ENCODE measurements around the gene ARHGAP31.
A peak's percentile ranks its signal among the peaks of the same experiment; 100 is the strongest.

Gene ARHGAP31

GRCh38 chr3:119413603-119414280 is 119.6 kb downstream of the ARHGAP31 start:
- no peak for DNase-seq (ENCODE audit: low read depth)

GRCh38 chr3:119416873-119417272 is 122.7 kb downstream of the ARHGAP31 start:
- no peak overlapping the region for H3K4me3 ChIP-seq (ENCODE audit: low read depth, low read length)
- DNase-seq (ENCODE audit: low read depth), result no peak

More at GRCh38 chr3:119413603-119414280, 119.6 kb downstream of the ARHGAP31 start:
- H3K4me3 ChIP-seq (ENCODE audit: low read depth, low read length), result no peak overlapping the region

- H3K4me3 ChIP-seq (ENCODE audit: low read depth, low read length), result no peak overlapping the region
- DNase-seq (ENCODE audit: low read depth), result no peak
Measured at GRCh38 chr3:119417771-119418512, 123.8 kb downstream of the ARHGAP31 start.

- H3K4me3 ChIP-seq (ENCODE audit: low read depth, low read length), result no peak overlapping the region
- no peak for DNase-seq (ENCODE audit: low read depth)
Measured at GRCh38 chr3:119418641-119419040, 124.5 kb downstream of the ARHGAP31 start.

GRCh38 chr3:119420196-119420595 is 126.0 kb downstream of the ARHGAP31 start:
- DNase-seq (ENCODE audit: low read depth), result no peak
- no peak overlapping the region for H3K4me3 ChIP-seq (ENCODE audit: low read depth, low read length)

GRCh38 chr3:119427669-119428068 is 133.5 kb downstream of the ARHGAP31 start:
- DNase-seq (ENCODE audit: low read depth), result no peak

GRCh38 chr3:119428538-119428937 is 134.4 kb downstream of the ARHGAP31 start:
- DNase-seq (ENCODE audit: low read depth), result no peak
- no peak overlapping the region for H3K4me3 ChIP-seq (ENCODE audit: low read depth, low read length)

More at GRCh38 chr3:119427669-119428068, 133.5 kb downstream of the ARHGAP31 start:
- H3K4me3 ChIP-seq (ENCODE audit: low read depth, low read length), result no peak overlapping the region

- no peak overlapping the region for H3K4me3 ChIP-seq (ENCODE audit: low read depth, low read length)
- no peak for DNase-seq (ENCODE audit: low read depth)
Measured at GRCh38 chr3:119433613-119434325, 139.6 kb downstream of the ARHGAP31 start.

GRCh38 chr3:119434703-119435102 is 140.5 kb downstream of the ARHGAP31 start:
- no peak for DNase-seq (ENCODE audit: low read depth)
- H3K4me3 ChIP-seq (ENCODE audit: low read depth, low read length), result no peak overlapping the region

GRCh38 chr3:119436977-119437376 is 142.8 kb downstream of the ARHGAP31 start:
- H3K4me3 ChIP-seq (ENCODE audit: low read depth, low read length), result no peak overlapping the region
- no peak for DNase-seq (ENCODE audit: low read depth)

GRCh38 chr3:119437691-119438258 is 143.6 kb downstream of the ARHGAP31 start:
- H3K4me3 ChIP-seq (ENCODE audit: low read depth, low read length), result no peak overlapping the region
- no peak for DNase-seq (ENCODE audit: low read depth)

GRCh38 chr3:119443179-119443578 is 149.0 kb downstream of the ARHGAP31 start:
- H3K4me3 ChIP-seq (ENCODE audit: low read depth, low read length), result no peak overlapping the region
- no peak for DNase-seq (ENCODE audit: low read depth)

- no peak overlapping the region for H3K4me3 ChIP-seq (ENCODE audit: low read depth, low read length)
- no peak for DNase-seq (ENCODE audit: low read depth)
Measured at GRCh38 chr3:119444590-119444989, 150.4 kb downstream of the ARHGAP31 start.

GRCh38 chr3:119453822-119454221 is 159.6 kb downstream of the ARHGAP31 start:
- no peak overlapping the region for H3K4me3 ChIP-seq (ENCODE audit: low read depth, low read length)
- DNase-seq (ENCODE audit: low read depth), result no peak

GRCh38 chr3:119456469-119456868 is 162.3 kb downstream of the ARHGAP31 start:
- H3K4me3 ChIP-seq (ENCODE audit: low read depth, low read length), result no peak overlapping the region

GRCh38 chr3:119457246-119457645 is 163.1 kb downstream of the ARHGAP31 start:
- no peak for DNase-seq (ENCODE audit: low read depth)
- H3K4me3 ChIP-seq (ENCODE audit: low read depth, low read length), result no peak overlapping the region

More at GRCh38 chr3:119456469-119456868, 162.3 kb downstream of the ARHGAP31 start:
- no peak for DNase-seq (ENCODE audit: low read depth)

GRCh38 chr3:119463171-119464169 is 169.3 kb downstream of the ARHGAP31 start, which contains the start of gene TMEM39A:
Gene TMEM39A (minus strand): TSS chr3:119463615. CDS start chr3:119462074, 1,541 bp downstream.
- peak; percentile 94 for DNase-seq (ENCODE audit: low read depth)
- peak within 1 kb of the TSS; percentile 100 for H3K4me3 ChIP-seq (ENCODE audit: low read depth, low read length)

- H3K4me3 ChIP-seq (ENCODE audit: low read depth, low read length), result peak overlapping the region; percentile 83
- no peak for DNase-seq (ENCODE audit: low read depth)
Measured at GRCh38 chr3:119468041-119468440, 173.9 kb downstream of the ARHGAP31 start.

Measured in skeletal muscle cell (primary cell).